Fibroblast of gingiva (primary cell): Measurements from ENCODE around the gene NOP9.
A peak's percentile ranks its signal among the peaks of the same experiment; 100 is the strongest.

Experiments
- DNase-seq: peaks from one replicate; pipeline ENCODE4 v3.0.0-alpha.2; 2011; ENCODE audit warnings: low read depth

NOP9 gene

GRCh38 chr14:24299255-24300191 lies at the start of gene NOP9, which contains the start of gene DHRS1:
Gene NOP9 (plus strand): TSS chr14:24299850. CDS start chr14:24299955, 105 bp downstream.
Gene DHRS1 (minus strand): TSS chr14:24299780. CDS start chr14:24299106, 674 bp downstream.
- DNase-seq: peak; percentile 80

GRCh38 chr14:24250354-24250753 lies 49.3 kb upstream of the NOP9 start:
- DNase-seq: no peak

- no peak for DNase-seq
These were observed 47.8 kb upstream of the NOP9 start for GRCh38 chr14:24251880-24252288.

GRCh38 chr14:24252289-24253124 lies 47.1 kb upstream of the NOP9 start:
- no peak for DNase-seq

GRCh38 chr14:24253936-24254335 lies 45.7 kb upstream of the NOP9 start:
- no peak for DNase-seq

- no peak for DNase-seq
These were observed 44.8 kb upstream of the NOP9 start for GRCh38 chr14:24254630-24255392.

GRCh38 chr14:24255438-24255837 lies 44.2 kb upstream of the NOP9 start:
- DNase-seq: no peak

GRCh38 chr14:24255931-24256711 lies 43.5 kb upstream of the NOP9 start:
- no peak for DNase-seq

- no peak for DNase-seq
These were observed 42.7 kb upstream of the NOP9 start for GRCh38 chr14:24256960-24257359.

GRCh38 chr14:24258119-24258518 lies 41.5 kb upstream of the NOP9 start:
- DNase-seq: no peak

GRCh38 chr14:24258548-24259265 lies 40.9 kb upstream of the NOP9 start:
- no peak for DNase-seq

- no peak for DNase-seq
These were observed 40.2 kb upstream of the NOP9 start for GRCh38 chr14:24259282-24260025.

- no peak for DNase-seq
These were observed 39.4 kb upstream of the NOP9 start for GRCh38 chr14:24260026-24260779.

- DNase-seq: no peak
These were observed 38.9 kb upstream of the NOP9 start for GRCh38 chr14:24260780-24261157.

- no peak for DNase-seq
These were observed 38.2 kb upstream of the NOP9 start for GRCh38 chr14:24261256-24261968.

GRCh38 chr14:24261969-24262327 lies 37.7 kb upstream of the NOP9 start:
- DNase-seq: no peak

- DNase-seq: no peak
These were observed 36.6 kb upstream of the NOP9 start, which contains the start of gene TGM1 for GRCh38 chr14:24262821-24263733. Gene TGM1 (minus strand): TSS chr14:24263177. CDS start chr14:24262352, 825 bp downstream.
